Hepatocyte (in vitro differentiated cells): ENCODE data around the gene AGRP.

Source experiments
- EZH2 ChIP-seq: fragments of 200-600 bp; sonication (generic); IDR thresholded peaks from 2 replicates; pipeline ENCODE4 v1.6.1; 2016; ENCODE audit warnings: antibody characterized with exemption, mild to moderate bottlenecking, borderline replicate concordance
- EZH2phosphoT487 ChIP-seq: fragments of 200-600 bp; sonication (generic); IDR thresholded peaks from one replicate; pipeline ENCODE4 v1.6.1; 2018; ENCODE audit warnings: antibody characterized with exemption, mild to moderate bottlenecking, low read depth, moderate library complexity; ENCODE audit not compliant: unreplicated experiment, severe bottlenecking
- TF ChIP-seq, protein P1 (sequence below): fragments of 200-600 bp; sonication (generic); IDR thresholded peaks from 2 replicates; pipeline ENCODE4 v1.5.1; 2016; ENCODE audit warnings: antibody characterized with exemption, mild to moderate bottlenecking; ENCODE audit not compliant: poor library complexity

DNA sequence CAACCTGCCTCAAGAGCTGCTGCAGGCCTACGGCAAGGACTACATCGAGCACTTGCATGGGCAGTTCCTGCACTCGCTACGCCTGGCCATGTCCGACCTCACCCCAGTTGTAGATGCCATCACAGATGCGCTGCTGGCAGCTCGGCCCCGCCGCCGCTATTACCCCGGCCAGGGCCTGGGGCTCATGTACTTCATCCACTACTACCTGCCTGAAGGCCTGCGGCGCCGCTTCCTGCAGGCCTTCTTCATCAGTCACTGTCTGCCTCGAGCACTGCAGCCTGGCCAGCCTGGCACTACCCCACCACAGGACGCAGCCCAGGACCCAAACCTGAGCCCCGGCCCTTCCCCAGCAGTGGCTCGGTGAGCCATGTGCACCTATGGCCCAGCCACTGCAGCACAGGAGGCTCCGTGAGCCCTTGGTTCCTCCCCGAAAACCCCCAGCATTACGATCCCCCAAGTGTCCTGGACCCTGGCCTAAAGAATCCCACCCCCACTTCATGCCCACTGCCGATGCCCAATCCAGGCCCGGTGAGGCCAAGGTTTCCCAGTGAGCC is 46.6 kb downstream of the AGRP start:
- TF ChIP-seq, protein P1, sequence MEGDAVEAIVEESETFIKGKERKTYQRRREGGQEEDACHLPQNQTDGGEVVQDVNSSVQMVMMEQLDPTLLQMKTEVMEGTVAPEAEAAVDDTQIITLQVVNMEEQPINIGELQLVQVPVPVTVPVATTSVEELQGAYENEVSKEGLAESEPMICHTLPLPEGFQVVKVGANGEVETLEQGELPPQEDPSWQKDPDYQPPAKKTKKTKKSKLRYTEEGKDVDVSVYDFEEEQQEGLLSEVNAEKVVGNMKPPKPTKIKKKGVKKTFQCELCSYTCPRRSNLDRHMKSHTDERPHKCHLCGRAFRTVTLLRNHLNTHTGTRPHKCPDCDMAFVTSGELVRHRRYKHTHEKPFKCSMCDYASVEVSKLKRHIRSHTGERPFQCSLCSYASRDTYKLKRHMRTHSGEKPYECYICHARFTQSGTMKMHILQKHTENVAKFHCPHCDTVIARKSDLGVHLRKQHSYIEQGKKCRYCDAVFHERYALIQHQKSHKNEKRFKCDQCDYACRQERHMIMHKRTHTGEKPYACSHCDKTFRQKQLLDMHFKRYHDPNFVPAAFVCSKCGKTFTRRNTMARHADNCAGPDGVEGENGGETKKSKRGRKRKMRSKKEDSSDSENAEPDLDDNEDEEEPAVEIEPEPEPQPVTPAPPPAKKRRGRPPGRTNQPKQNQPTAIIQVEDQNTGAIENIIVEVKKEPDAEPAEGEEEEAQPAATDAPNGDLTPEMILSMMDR = no peak
- TF ChIP-seq EZH2phosphoT487 (no peak), EZH2 (no peak)
